Neural cell (in vitro differentiated cells): ENCODE results near the gene TMEFF2. TPM values are rescaled to one million over a fixed set of nuclear protein-coding genes. Genes with fewer than 3 reads are reported as not detected.

Experiments
- H2AFZ ChIP-seq: fragments of 200-600, 300-800 bp; sonication (generic), shearing (Covaris generic); 2 replicates; pipeline ENCODE4 v1.6.0; 2014; ENCODE audit warnings: low read depth, mild to moderate bottlenecking, antibody characterized with exemption, low read length, moderate library complexity
- H3F3A ChIP-seq: fragments of 200-600 bp; shearing (Covaris generic); 2 replicates; pipeline ENCODE4 v1.6.1; 2016; ENCODE audit warnings: mild to moderate bottlenecking, moderate library complexity, mixed read lengths, antibody characterized with exemption, low read length; ENCODE audit not compliant: insufficient read depth, poor library complexity, severe bottlenecking
- H3K27ac ChIP-seq: fragments of 200-600, 300-800 bp; sonication (generic), shearing (Covaris generic); 2 replicates; pipeline ENCODE4 v1.5.1; 2014; ENCODE audit warnings: mild to moderate bottlenecking, low read length, moderate library complexity
- H3K27me3 ChIP-seq: fragments of 300-800, 200-600 bp; sonication (generic), shearing (Covaris generic); 2 replicates; pipeline ENCODE4 v1.6.0; 2014; ENCODE audit warnings: mild to moderate bottlenecking, low read depth, low read length, moderate library complexity; ENCODE audit not compliant: insufficient read depth
- H3K36me3 ChIP-seq: fragments of 300-800, 200-600 bp; sonication (generic), shearing (Covaris generic); 2 replicates; pipeline ENCODE4 v1.5.1; 2014; ENCODE audit warnings: mild to moderate bottlenecking, antibody characterized with exemption, low read length, moderate library complexity; ENCODE audit not compliant: insufficient read depth
- H3K4me2 ChIP-seq: fragments of 300-800, 200-600 bp; sonication (generic), shearing (Covaris generic); 2 replicates; pipeline ENCODE4 v1.6.0; 2014; ENCODE audit warnings: mild to moderate bottlenecking, low read length
- H3K4me3 ChIP-seq: fragments of 300-800, 200-600 bp; sonication (generic), shearing (Covaris generic); 2 replicates; pipeline ENCODE4 v1.5.1; 2014; ENCODE audit warnings: mild to moderate bottlenecking, low read length, moderate library complexity
- H3K79me2 ChIP-seq: fragments of 200-600 bp; shearing (Covaris generic); replicated peaks from 2 replicates; pipeline ENCODE4 v1.6.0; 2014; ENCODE audit warnings: mild to moderate bottlenecking, low read length, moderate library complexity; ENCODE audit not compliant: insufficient read depth
- H3K9ac ChIP-seq: fragments of 300-800, 200-600 bp; sonication (generic), shearing (Covaris generic); 2 replicates; pipeline ENCODE4 v1.6.1; 2016; ENCODE audit warnings: mild to moderate bottlenecking, low read length, mixed read lengths
- H3K9me2 ChIP-seq: fragments of 200-600 bp; shearing (Covaris generic); 2 replicates; pipeline ENCODE4 v1.6.1; 2016; ENCODE audit warnings: mild to moderate bottlenecking, low read length, mixed read lengths; ENCODE audit not compliant: insufficient read depth
- H3K9me3 ChIP-seq: fragments of 200-600, 300-800 bp; sonication (generic), shearing (Covaris generic); 2 replicates; pipeline ENCODE4 v1.6.1; 2016; ENCODE audit warnings: mild to moderate bottlenecking, mixed run types, low read length, moderate library complexity, mixed read lengths
- H4K20me1 ChIP-seq: fragments of 200-600 bp; shearing (Covaris generic); 2 replicates; pipeline ENCODE4 v1.6.1; 2016; ENCODE audit warnings: mild to moderate bottlenecking, mixed run types; ENCODE audit not compliant: insufficient read depth
- EP300 ChIP-seq: fragments of 450-650 bp; conservative IDR thresholded peaks from 2 replicates; pipeline ENCODE4 v1.6.1; 2014; ENCODE audit warnings: antibody characterized with exemption, mild to moderate bottlenecking, moderate library complexity; ENCODE audit not compliant: poor library complexity, severe bottlenecking
- EZH2 ChIP-seq: fragments of 200-600, 300-800 bp; shearing (Covaris generic), sonication (generic); IDR thresholded peaks from 2 replicates; pipeline ENCODE4 v1.6.1; 2014; ENCODE audit warnings: antibody characterized with exemption, low read length, borderline replicate concordance, mild to moderate bottlenecking; ENCODE audit not compliant: insufficient read depth, poor library complexity, severe bottlenecking
- MXI1 ChIP-seq: fragments of 450-650 bp; conservative IDR thresholded peaks from 2 replicates; pipeline ENCODE4 v1.6.1; 2014; ENCODE audit warnings: antibody characterized with exemption, mild to moderate bottlenecking; ENCODE audit not compliant: poor library complexity, severe bottlenecking
- POLR2AphosphoS5 ChIP-seq: IDR thresholded peaks from 2 replicates; pipeline ENCODE4 v1.6.1; 2012
- RAD21 ChIP-seq: fragments of 450-650 bp; conservative IDR thresholded peaks from 2 replicates; pipeline ENCODE4 v1.6.1; 2014; ENCODE audit warnings: antibody characterized with exemption, mild to moderate bottlenecking, moderate library complexity
- SMC3 ChIP-seq: fragments of 450-650 bp; conservative IDR thresholded peaks from 2 replicates; pipeline ENCODE4 v1.6.1; 2014; ENCODE audit warnings: antibody characterized with exemption, mild to moderate bottlenecking, moderate library complexity; ENCODE audit not compliant: poor library complexity
- TAF1 ChIP-seq: IDR thresholded peaks from 2 replicates; pipeline ENCODE4 v1.6.1; 2012; ENCODE audit warnings: low read depth
- polyA plus RNA-seq: library from polyadenylated mRNA; depleted of rRNA; stranded (reverse); fragments of >200 nt; gene quantifications from 2 replicates; pipeline ENCODE4 v1.2.3, GENCODE V29; 2014
- TF ChIP-seq, protein P1 (sequence below): IDR thresholded peaks from 2 replicates; pipeline ENCODE4 v1.6.1; 2012; ENCODE audit warnings: borderline replicate concordance
- TF ChIP-seq, protein P2 (sequence below): fragments of 450-650 bp; IDR thresholded peaks from 2 replicates; pipeline ENCODE4 v1.5.1; 2014; ENCODE audit warnings: antibody characterized with exemption, mild to moderate bottlenecking, moderate library complexity; ENCODE audit not compliant: poor library complexity, severe bottlenecking

Gene TMEFF2
- polyA plus RNA-seq, 1 donor from 2014 or later = 24.6 TPM

DNA sequence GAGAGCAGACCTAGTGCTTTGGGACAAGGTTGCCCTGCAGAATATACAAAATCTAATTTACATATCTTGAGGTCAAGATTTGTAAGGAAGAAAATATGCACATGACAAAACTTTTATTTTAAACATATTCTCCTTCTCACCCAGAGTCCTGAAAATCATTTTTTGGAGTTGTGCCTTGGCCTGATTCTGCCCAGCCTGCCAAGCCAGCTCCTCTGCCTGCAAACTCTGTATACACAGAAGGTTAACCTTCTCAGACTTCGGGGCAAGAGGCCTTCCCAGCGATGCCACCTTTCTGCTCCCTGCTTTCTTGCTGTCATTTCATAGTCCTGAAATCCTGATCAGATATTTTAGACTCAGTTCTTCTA lies 252.0 kb downstream of the TMEFF2 start:
- Histone ChIP-seq H3K9ac (no peak overlapping the region), H3K36me3 (no peaks in the 10 kb centered on the region), H4K20me1 (no peaks in the 10 kb centered on the region), H3K4me2 (no peak overlapping the region), H3K27ac (no peak overlapping the region), H3F3A (peaks cover 7% of the 10 kb centered on the region), H3K27me3 (no peaks in the 10 kb centered on the region), H3K9me2 (no peaks in the 10 kb centered on the region), H3K9me3 (no peaks in the 10 kb centered on the region), H3K4me3 (no peak overlapping the region), H2AFZ (no peak overlapping the region), H3K79me2 (no peaks in the 10 kb centered on the region)
- no peak for TF ChIP-seq RAD21
- no peak for TF ChIP-seq EZH2
- TF ChIP-seq TAF1 = no peak

DNA sequence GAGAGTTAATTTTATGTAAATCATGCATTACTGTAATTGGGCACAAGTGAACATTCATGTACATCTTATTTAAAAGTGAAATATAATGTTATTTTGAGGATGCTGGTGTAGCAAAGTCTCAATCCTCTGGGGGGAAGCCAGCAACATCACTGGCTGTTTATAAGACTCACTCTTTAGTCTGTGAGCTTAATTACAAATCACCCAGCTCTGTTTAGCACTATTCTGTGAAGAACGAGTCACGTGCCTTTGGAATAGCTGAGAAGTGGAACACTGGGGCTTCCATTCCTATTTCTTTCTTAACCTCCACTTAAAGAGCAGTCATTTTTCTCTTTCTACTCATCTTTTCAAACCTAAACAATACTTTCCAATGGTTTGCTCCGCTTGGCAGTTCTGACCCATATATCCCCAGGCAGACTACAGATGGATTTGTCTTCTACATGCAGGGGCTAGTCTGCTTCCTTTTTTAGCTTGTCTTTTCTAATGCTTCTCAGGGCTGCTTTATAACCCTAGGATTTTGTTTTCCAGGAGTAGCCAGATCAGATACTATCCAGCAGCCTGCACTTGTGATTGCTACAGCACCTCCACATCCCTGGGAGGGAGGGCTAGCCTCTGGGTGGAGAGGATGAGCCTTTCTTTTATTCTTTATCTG lies 252.5 kb downstream of the TMEFF2 start:
- Histone ChIP-seq H3K4me3 (no peak overlapping the region), H2AFZ (no peak overlapping the region), H3F3A (peaks cover 7% of the 10 kb centered on the region)

More for the DNA sequence above, 252.5 kb downstream of the TMEFF2 start:
- no peaks in the 10 kb centered on the region for H3K36me3 ChIP-seq
- no peak overlapping the region for H3K4me2 ChIP-seq
- no peak overlapping the region for H3K9ac ChIP-seq
- no peak overlapping the region for H3K27ac ChIP-seq
- no peaks in the 10 kb centered on the region for H3K9me2 ChIP-seq
- H3K27me3 ChIP-seq = no peaks in the 10 kb centered on the region
- no peaks in the 10 kb centered on the region for H4K20me1 ChIP-seq
- H3K9me3 ChIP-seq = no peaks in the 10 kb centered on the region
- H3K79me2 ChIP-seq = no peaks in the 10 kb centered on the region
- TF ChIP-seq EP300 (no peak), POLR2AphosphoS5 (no peak), MXI1 (no peak), SMC3 (no peak), TAF1 (no peak), EZH2 (no peak)
- TF ChIP-seq, protein P1, sequence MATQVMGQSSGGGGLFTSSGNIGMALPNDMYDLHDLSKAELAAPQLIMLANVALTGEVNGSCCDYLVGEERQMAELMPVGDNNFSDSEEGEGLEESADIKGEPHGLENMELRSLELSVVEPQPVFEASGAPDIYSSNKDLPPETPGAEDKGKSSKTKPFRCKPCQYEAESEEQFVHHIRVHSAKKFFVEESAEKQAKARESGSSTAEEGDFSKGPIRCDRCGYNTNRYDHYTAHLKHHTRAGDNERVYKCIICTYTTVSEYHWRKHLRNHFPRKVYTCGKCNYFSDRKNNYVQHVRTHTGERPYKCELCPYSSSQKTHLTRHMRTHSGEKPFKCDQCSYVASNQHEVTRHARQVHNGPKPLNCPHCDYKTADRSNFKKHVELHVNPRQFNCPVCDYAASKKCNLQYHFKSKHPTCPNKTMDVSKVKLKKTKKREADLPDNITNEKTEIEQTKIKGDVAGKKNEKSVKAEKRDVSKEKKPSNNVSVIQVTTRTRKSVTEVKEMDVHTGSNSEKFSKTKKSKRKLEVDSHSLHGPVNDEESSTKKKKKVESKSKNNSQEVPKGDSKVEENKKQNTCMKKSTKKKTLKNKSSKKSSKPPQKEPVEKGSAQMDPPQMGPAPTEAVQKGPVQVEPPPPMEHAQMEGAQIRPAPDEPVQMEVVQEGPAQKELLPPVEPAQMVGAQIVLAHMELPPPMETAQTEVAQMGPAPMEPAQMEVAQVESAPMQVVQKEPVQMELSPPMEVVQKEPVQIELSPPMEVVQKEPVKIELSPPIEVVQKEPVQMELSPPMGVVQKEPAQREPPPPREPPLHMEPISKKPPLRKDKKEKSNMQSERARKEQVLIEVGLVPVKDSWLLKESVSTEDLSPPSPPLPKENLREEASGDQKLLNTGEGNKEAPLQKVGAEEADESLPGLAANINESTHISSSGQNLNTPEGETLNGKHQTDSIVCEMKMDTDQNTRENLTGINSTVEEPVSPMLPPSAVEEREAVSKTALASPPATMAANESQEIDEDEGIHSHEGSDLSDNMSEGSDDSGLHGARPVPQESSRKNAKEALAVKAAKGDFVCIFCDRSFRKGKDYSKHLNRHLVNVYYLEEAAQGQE = no peak
- TF ChIP-seq, protein P2, sequence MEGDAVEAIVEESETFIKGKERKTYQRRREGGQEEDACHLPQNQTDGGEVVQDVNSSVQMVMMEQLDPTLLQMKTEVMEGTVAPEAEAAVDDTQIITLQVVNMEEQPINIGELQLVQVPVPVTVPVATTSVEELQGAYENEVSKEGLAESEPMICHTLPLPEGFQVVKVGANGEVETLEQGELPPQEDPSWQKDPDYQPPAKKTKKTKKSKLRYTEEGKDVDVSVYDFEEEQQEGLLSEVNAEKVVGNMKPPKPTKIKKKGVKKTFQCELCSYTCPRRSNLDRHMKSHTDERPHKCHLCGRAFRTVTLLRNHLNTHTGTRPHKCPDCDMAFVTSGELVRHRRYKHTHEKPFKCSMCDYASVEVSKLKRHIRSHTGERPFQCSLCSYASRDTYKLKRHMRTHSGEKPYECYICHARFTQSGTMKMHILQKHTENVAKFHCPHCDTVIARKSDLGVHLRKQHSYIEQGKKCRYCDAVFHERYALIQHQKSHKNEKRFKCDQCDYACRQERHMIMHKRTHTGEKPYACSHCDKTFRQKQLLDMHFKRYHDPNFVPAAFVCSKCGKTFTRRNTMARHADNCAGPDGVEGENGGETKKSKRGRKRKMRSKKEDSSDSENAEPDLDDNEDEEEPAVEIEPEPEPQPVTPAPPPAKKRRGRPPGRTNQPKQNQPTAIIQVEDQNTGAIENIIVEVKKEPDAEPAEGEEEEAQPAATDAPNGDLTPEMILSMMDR = no peak
